ENCODE measurements around the gene ATXN1.
A peak's percentile ranks its signal among the peaks of the same experiment; 100 is the strongest.

The ATXN1 gene

DNA sequence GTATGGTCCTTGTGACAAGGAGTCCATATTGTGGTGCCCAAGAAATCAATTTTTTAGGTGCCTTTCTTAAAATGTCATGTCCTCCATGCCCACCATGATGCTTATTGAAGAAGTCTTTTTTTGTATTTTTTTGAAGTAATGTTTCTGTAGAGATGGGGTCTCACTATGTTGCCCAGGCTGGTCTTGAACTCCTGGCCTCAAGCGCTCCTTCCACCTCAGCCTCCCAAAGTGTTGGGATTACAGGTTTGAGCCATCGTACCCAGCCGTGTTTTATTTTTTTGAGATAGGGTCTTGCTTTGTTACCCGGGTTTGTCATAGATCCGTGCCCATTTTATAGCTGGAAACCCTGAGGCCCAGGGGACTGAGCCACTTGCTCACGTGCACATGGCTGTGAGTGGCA, 238.3 kb downstream of the ATXN1 start:
- TF ChIP-seq, protein P1, sequence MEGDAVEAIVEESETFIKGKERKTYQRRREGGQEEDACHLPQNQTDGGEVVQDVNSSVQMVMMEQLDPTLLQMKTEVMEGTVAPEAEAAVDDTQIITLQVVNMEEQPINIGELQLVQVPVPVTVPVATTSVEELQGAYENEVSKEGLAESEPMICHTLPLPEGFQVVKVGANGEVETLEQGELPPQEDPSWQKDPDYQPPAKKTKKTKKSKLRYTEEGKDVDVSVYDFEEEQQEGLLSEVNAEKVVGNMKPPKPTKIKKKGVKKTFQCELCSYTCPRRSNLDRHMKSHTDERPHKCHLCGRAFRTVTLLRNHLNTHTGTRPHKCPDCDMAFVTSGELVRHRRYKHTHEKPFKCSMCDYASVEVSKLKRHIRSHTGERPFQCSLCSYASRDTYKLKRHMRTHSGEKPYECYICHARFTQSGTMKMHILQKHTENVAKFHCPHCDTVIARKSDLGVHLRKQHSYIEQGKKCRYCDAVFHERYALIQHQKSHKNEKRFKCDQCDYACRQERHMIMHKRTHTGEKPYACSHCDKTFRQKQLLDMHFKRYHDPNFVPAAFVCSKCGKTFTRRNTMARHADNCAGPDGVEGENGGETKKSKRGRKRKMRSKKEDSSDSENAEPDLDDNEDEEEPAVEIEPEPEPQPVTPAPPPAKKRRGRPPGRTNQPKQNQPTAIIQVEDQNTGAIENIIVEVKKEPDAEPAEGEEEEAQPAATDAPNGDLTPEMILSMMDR (IDR thresholded peaks at IDR 0.05; ENCODE audit: extremely low read depth, missing control alignments) = no peak
- no peak for DNase-seq (ENCODE audit: low spot score)

DNA sequence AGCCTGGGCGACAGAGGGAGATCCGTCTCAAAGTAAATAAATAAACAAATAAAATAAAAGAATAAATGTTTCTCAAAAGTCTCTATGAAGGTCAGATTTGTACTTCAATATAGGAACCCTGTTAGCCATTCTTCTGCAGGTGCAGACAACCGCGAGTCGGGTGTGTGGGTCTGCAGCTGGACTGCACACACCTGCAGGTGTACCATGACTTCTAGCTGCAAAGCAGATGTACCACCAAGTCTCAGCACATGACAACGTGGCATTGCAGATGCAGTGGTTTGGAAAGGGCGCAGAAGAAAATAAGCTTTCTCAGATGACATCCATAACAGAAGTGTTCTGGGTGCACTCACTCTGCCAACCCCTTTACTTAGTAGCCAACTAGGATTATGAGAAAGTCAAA, 239.7 kb downstream of the ATXN1 start:
- TF ChIP-seq, protein P1 (IDR thresholded peaks at IDR 0.05; ENCODE audit: extremely low read depth, missing control alignments) = no peak
- DNase-seq (ENCODE audit: low spot score) = no peak

DNA sequence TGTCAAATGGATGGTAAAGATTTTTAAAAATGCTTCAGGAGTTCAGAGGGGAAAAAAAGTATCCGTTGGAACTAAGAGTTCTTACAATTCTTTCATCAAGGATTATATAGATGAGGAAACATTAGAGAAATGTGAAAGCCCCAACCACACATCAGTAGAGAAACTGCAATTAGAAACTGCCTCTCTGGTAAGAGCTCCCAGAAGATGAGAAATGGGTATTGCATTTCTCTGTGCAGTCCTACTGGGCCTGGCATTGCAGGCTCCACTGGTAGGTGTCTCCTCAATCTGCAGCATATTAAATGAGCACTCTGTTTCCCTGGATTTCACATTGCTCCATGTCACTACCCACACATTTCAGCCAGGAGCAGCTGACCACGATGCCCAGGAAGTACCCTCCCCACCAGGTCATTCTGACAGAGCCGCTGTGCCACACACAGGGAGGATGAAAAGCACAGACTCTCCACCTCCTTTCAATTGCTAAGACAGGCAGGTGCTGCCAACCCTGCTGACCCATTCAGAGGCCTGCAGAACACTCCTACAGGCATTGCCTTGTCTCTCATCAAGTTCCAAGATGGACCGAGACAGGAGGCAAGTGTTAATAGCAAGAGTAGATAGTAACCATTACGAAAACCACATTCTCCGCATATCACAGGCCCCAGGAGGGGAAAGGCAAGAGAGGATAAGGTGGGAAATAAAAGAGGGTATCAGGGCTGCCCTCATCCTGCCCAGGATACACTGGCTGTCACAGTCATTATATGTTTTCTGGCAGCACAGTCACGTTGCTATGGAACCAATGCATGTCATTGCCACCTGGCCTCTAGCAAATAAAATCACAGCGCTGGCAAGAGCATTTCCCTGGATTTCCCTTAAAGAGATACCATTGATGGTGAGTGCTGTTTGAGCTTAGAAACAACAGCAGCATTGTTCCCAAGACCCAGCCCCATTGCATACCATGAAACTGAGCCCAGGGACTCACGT, 241.7 kb downstream of the ATXN1 start:
- DNase-seq (ENCODE audit: low spot score) = no peak
- TF ChIP-seq, protein P1 (IDR thresholded peaks at IDR 0.05; ENCODE audit: extremely low read depth, missing control alignments) = no peak

DNA sequence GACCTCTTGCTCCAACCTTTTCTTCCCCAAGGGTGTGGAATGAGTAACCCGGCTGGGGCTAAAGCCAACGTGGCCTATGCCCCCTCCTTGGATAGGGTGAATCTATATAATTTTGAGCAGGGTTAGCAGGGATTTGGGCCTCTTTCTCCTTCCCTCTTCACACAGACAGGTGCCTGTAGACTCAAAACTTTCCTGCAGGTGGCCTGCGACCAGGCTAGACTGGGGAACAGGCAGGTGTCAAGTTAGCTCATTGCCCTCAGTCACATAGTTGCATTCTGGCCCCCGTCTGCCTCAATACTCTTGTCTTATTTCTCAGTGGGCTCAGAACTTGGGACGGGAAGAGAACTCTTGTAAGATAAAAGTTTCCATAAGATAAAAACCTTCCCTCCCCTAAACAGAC, 243.0 kb downstream of the ATXN1 start:
- TF ChIP-seq, protein P1 (IDR thresholded peaks at IDR 0.05; ENCODE audit: extremely low read depth, missing control alignments) = no peak
- no peak for DNase-seq (ENCODE audit: low spot score)

DNA sequence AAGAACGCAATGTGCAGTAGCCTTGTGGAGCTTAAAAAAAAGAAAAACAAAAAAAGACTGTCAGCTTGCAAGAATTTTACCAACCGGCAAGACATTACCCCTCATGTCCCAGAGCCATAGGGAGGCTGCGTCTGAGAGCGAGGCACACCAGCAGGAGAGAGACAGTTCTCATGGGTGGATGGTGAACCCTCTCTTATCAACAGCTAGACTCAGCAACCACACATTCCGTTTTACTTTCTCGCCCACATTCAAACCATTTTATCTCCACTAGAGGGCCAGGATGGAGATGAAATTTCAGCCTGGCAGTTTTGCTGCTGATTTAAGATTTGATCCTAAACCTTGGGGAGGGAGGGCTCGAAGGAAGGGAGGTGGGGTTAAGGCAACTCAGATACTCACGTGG, 247.0 kb downstream of the ATXN1 start:
- peak; percentile 47 for DNase-seq (ENCODE audit: low spot score)
- TF ChIP-seq, protein P1 (IDR thresholded peaks at IDR 0.05; ENCODE audit: extremely low read depth, missing control alignments) = no peak

DNA sequence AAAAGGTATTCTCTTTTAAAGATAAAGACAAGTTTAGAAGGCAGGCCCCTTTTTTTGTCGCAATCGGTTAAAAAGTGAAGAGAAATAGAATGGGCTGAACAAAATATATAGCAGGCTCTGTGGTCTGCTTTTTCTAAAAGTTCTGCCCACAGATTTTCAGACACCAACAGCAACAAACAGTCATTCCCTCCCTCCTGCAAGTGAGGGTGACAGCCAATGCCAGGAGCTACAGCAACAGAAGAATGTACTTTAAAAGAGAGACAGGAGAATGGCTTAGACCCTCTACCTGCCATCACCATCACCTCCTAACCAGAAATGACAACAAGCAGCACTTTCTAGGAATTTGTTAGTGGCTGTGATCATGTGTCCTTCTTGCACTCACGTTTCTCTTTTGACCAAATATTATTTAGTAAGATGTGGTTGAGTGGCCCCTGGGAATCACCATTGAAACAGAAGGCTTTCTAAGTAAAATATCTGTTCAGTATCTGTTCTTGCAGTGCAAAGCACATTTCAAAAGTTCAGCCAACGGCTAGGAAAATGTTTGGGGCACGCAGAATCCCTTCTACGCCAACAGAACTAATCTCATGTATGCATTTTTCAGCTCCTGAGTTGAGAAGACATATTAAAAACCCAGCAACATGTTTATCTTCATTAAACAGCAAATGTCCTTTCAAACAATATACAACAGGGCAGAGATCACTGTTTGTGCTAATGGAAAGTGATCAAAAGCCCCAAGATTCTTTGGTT, 248.5 kb downstream of the ATXN1 start:
- TF ChIP-seq, protein P1 (IDR thresholded peaks at IDR 0.05; ENCODE audit: extremely low read depth, missing control alignments) = no peak
- DNase-seq (ENCODE audit: low spot score) = no peak
